22Rv1 (cell line): ENCODE measurements around the gene PTCD2.

Source experiments
- CTCF ChIP-seq: fragments of 450-650 bp; IDR thresholded peaks from 2 replicates; pipeline ENCODE4 v1.5.1; 2017; ENCODE audit warnings: mild to moderate bottlenecking
- ZFX ChIP-seq: fragments of 450-650 bp; IDR thresholded peaks from 2 replicates; pipeline ENCODE4 v1.6.1; 2017; ENCODE audit warnings: antibody characterized with exemption, borderline replicate concordance

- TF ChIP-seq CTCF: no peak
- no peak for TF ChIP-seq ZFX
These were observed 8.0 kb downstream of the PTCD2 start for GRCh38 chr5:72328172-72328571.
